A673 (cell line): ENCODE data around the gene LAMA2. TPM values are rescaled to one million over a fixed set of nuclear protein-coding genes. Genes with fewer than 3 reads are reported as not detected.

Source experiments
- BruUV-seq: library from RNA; stranded (reverse); fragments of 400-500 nt; replicated peaks from 2 replicates; lab custom pipeline; 2021; lab: Mats Ljungman, UMichigan
- CTCF ChIA-PET: fragments of 300-600 bp; sonication (Branson Sonifier 250); formaldehyde crosslinking; loops from one replicate; lab custom pipeline; 2022; ENCODE audit warnings: antibody characterized with exemption; lab: Charles Lee
- POLR2A ChIA-PET: fragments of 300-600 bp; sonication (Branson Sonifier 250); formaldehyde crosslinking; loops from one replicate; lab custom pipeline; 2022; ENCODE audit warnings: antibody characterized with exemption; ENCODE audit not compliant: low non-redundant PET; lab: Charles Lee
- DNase-seq: peaks from one replicate; pipeline ENCODE4 v3.0.0-alpha.2; 2015; ENCODE audit warnings: low spot score
- H3K27ac ChIP-seq: fragments of 200-600 bp; sonication (generic); 2 replicates; pipeline ENCODE4 v1.5.1; 2016; ENCODE audit warnings: mixed run types, low read depth, mild to moderate bottlenecking, mixed read lengths, antibody characterized with exemption, low read length; ENCODE audit not compliant: poor library complexity, severe bottlenecking
- H3K27me3 ChIP-seq: fragments of 200-600 bp; sonication (generic); replicated peaks from 2 replicates; pipeline ENCODE4 v1.6.1; 2017; ENCODE audit warnings: mixed run types, low read depth, mild to moderate bottlenecking, mixed read lengths, antibody characterized with exemption, low read length; ENCODE audit not compliant: insufficient read depth, poor library complexity
- H3K36me3 ChIP-seq: fragments of 200-600 bp; sonication (generic); 2 replicates; pipeline ENCODE4 v1.6.1; 2016; ENCODE audit warnings: mixed run types, mild to moderate bottlenecking, mixed read lengths, antibody characterized with exemption, low read length; ENCODE audit not compliant: insufficient read depth, poor library complexity, severe bottlenecking
- H3K4me1 ChIP-seq: fragments of 200-600 bp; sonication (generic); 2 replicates; pipeline ENCODE4 v1.6.1; 2017; ENCODE audit warnings: mixed run types, mild to moderate bottlenecking, mixed read lengths, antibody characterized with exemption, low read length; ENCODE audit not compliant: insufficient read depth, poor library complexity, severe bottlenecking
- H3K4me3 ChIP-seq: fragments of 200-600 bp; sonication (generic); 2 replicates; pipeline ENCODE4 v1.5.1; 2016; ENCODE audit warnings: low read depth, mixed run types, mild to moderate bottlenecking, mixed read lengths, low read length; ENCODE audit not compliant: poor library complexity, severe bottlenecking
- H3K9me3 ChIP-seq: fragments of 200-600 bp; sonication (generic); 2 replicates; pipeline ENCODE4 v1.6.1; 2016; ENCODE audit warnings: mixed run types, low read depth, mild to moderate bottlenecking, mixed read lengths, antibody characterized with exemption, low read length; ENCODE audit not compliant: poor library complexity, severe bottlenecking
- EZH2 ChIP-seq: fragments of 200-600 bp; sonication (generic); IDR thresholded peaks from 2 replicates; pipeline ENCODE4 v1.6.1; 2017; ENCODE audit warnings: borderline replicate concordance, low read depth, mild to moderate bottlenecking, mixed read lengths, antibody characterized with exemption, low read length; ENCODE audit not compliant: poor library complexity, severe bottlenecking
- intact Hi-C: fragments of 100-400 bp; cut with micrococcal nuclease; formaldehyde crosslinking; loops from one replicate; pipeline ENCODE4 v1.10.0; 2022; ENCODE audit not compliant: unreplicated experiment
- total RNA-seq: library from RNA; stranded (reverse); gene quantifications from 2 replicates; pipeline ENCODE4 v1.2.3, GENCODE V29; 2021
- TF ChIP-seq, protein P1 (sequence below): fragments of 300-800, 200-600 bp; sonication (generic); conservative IDR thresholded peaks from 2 replicates; pipeline ENCODE4 v1.5.1; 2017; ENCODE audit warnings: low read depth, mild to moderate bottlenecking, antibody characterized with exemption, low read length, moderate library complexity, mixed read lengths

The LAMA2 gene
- total RNA-seq, 1 experiment from 2014 or later, result 2.2 TPM

DNA sequence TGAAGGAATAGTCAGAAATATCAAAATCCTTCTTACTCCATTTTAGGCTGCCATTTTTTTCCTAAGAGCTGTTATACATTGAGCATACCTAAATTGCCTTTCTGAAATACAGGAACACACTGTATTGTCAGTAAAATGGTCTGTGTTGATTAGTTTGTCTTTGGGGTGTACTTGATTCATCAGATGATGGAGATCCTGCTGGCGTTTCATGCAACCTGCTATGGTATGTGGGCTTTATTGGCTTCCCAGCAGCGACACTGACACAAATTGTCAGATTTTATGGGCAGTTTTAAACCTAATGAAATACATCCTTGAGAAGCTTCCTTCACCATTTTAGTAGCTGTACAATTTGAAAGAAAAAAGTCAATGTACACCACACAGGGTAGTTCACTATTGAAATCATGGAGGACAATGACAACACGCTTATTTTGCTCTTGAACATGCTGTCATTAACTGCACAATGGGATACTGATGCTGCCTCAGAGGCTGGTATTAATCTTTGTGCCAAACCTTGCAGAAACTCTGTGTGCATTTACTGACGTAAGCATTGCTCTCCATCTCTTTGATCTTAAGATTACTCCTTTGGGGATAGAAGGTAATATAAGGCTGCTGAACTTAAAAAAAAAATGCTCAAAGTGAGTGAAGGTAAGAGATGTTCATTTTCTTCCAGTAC is 124.9 kb downstream of the LAMA2 start:
- CTCF ChIA-PET, result no interaction called here
- H3K27me3 ChIP-seq, result no peaks in the 10 kb centered on the region
- POLR2A ChIA-PET, result no interaction called here
- H3K4me1 ChIP-seq, result peaks cover 5% of the 10 kb centered on the region
- BruUV-seq, result no TSS peak
- no peak overlapping the region for H3K4me3 ChIP-seq
- TF ChIP-seq EZH2, result no peak
- TF ChIP-seq, protein P1, sequence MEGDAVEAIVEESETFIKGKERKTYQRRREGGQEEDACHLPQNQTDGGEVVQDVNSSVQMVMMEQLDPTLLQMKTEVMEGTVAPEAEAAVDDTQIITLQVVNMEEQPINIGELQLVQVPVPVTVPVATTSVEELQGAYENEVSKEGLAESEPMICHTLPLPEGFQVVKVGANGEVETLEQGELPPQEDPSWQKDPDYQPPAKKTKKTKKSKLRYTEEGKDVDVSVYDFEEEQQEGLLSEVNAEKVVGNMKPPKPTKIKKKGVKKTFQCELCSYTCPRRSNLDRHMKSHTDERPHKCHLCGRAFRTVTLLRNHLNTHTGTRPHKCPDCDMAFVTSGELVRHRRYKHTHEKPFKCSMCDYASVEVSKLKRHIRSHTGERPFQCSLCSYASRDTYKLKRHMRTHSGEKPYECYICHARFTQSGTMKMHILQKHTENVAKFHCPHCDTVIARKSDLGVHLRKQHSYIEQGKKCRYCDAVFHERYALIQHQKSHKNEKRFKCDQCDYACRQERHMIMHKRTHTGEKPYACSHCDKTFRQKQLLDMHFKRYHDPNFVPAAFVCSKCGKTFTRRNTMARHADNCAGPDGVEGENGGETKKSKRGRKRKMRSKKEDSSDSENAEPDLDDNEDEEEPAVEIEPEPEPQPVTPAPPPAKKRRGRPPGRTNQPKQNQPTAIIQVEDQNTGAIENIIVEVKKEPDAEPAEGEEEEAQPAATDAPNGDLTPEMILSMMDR, result no peak
- no peak overlapping the region for H3K27ac ChIP-seq
- no peak for DNase-seq
- no peaks in the 10 kb centered on the region for H3K36me3 ChIP-seq
- intact Hi-C loops, result no loop called here
- no peaks in the 10 kb centered on the region for H3K9me3 ChIP-seq

DNA sequence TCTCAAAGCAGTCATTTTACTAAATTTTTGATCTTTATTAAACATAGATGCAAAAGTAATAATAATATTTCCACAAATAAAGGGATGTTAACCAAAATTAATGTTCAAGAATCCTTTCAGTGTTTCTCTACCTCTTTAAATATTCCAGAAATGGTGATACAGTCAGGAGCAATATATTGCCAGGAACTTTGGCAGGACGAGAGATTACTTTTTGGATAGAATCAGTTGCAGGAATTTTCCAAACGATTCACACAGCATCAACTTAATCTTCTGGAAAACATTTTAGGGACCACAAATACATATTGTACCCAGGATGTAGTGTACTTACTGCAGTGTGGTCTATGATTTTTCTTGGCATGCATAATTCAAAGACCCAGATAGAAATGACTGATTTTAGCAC is 125.7 kb downstream of the LAMA2 start:
- Histone ChIP-seq H3K27me3 (no peaks in the 10 kb centered on the region), H3K4me3 (no peak overlapping the region), H3K9me3 (no peaks in the 10 kb centered on the region), H3K27ac (no peak overlapping the region), H3K4me1 (peaks cover 5% of the 10 kb centered on the region), H3K36me3 (no peaks in the 10 kb centered on the region)
- POLR2A ChIA-PET, result no interaction called here
- DNase-seq, result no peak
- intact Hi-C loops, result no loop called here
- TF ChIP-seq EZH2, result no peak
- TF ChIP-seq, protein P1, result no peak
- BruUV-seq, result no TSS peak
- CTCF ChIA-PET, result no interaction called here

DNA sequence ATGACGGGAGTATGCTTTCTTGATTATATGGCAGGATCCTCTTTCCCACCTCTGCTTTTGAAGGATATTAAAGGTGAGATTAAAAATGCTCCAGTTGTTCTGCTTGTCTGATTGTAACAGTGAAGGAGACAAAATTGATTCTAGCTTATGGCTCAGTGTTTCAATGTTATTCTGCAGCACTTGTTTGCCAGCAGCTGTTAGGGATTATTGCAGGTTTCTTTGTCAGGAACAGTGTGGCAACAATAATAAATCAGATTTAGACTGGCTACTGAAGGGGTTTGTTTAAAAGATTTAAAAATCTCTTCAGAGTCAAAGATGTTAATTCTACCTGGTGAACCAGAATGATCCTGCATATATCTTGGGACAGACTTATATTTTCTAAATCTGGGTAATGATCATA is 126.9 kb downstream of the LAMA2 start:
- no peak for TF ChIP-seq EZH2
- TF ChIP-seq, protein P1, result no peak
- Histone ChIP-seq H3K36me3 (no peaks in the 10 kb centered on the region), H3K4me3 (no peak overlapping the region), H3K27ac (no peak overlapping the region), H3K27me3 (no peaks in the 10 kb centered on the region), H3K4me1 (peaks cover 5% of the 10 kb centered on the region), H3K9me3 (no peaks in the 10 kb centered on the region)
- POLR2A ChIA-PET, result no interaction called here
- intact Hi-C loops, result no loop called here
- no TSS peak for BruUV-seq
- no peak for DNase-seq
- CTCF ChIA-PET, result no interaction called here
